HL-60/S4 (cell line): Measurements from ENCODE around the gene EXOSC2.

Source experiments
- in situ Hi-C: fragments of 300-500 bp; cut with MboI; formaldehyde crosslinking; loops from 2 replicates; pipeline ENCODE4 v1.14.3; 2022; ENCODE audit warnings: low sequenced_read_pairs

Gene EXOSC2

GRCh38 chr9:130732793-130733221 is 39.2 kb downstream of the EXOSC2 start:
- in situ Hi-C loops = no loop called here

GRCh38 chr9:130735566-130735965 is 42.0 kb downstream of the EXOSC2 start:
- in situ Hi-C loops = no loop called here

GRCh38 chr9:130736834-130737233 is 43.3 kb downstream of the EXOSC2 start:
- in situ Hi-C loops = no loop called here

- in situ Hi-C loops = no loop called here
These were observed 44.7 kb downstream of the EXOSC2 start for GRCh38 chr9:130738281-130738680.

GRCh38 chr9:130739081-130739480 is 45.5 kb downstream of the EXOSC2 start:
- in situ Hi-C loops = no loop called here

- in situ Hi-C loops = no loop called here
These were observed 46.8 kb downstream of the EXOSC2 start for GRCh38 chr9:130740218-130741023.

GRCh38 chr9:130741024-130741305 is 47.4 kb downstream of the EXOSC2 start:
- in situ Hi-C loops = no loop called here

- in situ Hi-C loops = no loop called here
These were observed 48.4 kb downstream of the EXOSC2 start for GRCh38 chr9:130741831-130742449.

GRCh38 chr9:130743656-130744055 is 50.1 kb downstream of the EXOSC2 start:
- in situ Hi-C loops = no loop called here

GRCh38 chr9:130745210-130745800 is 51.7 kb downstream of the EXOSC2 start:
- in situ Hi-C loops = no loop called here

- in situ Hi-C loops = no loop called here
These were observed 52.2 kb downstream of the EXOSC2 start for GRCh38 chr9:130745829-130746228.

- in situ Hi-C loops = no loop called here
These were observed 53.0 kb downstream of the EXOSC2 start for GRCh38 chr9:130746434-130747212.

- in situ Hi-C loops = no loop called here
These were observed 58.2 kb downstream of the EXOSC2 start for GRCh38 chr9:130751631-130752355.
